Activated T-cell treated with anti-CD3 and anti-CD28 coated beads, Interleukin-2, amount 50 U/mL, for 4 hours (primary cell): Measurements from ENCODE around the gene FARS2. TPM values are rescaled to one million over a fixed set of nuclear protein-coding genes. Genes with fewer than 3 reads are reported as not detected.
A peak's percentile ranks its signal among the peaks of the same experiment; 100 is the strongest.

ENCODE experiments used
- ATAC-seq, 2 donors: fragments of 200-7000 bp; cut with Tn5 transposase; one replicate each; pipeline ENCODE4 v1.10.0; 2021
- DNase-seq: peaks from one replicate; pipeline ENCODE4 v3.0.0-alpha.2; 2020
- H3K27me3 Mint-ChIP-seq: one replicate; pipeline ENCODE4 v1.8.0; 2021; ENCODE audit warnings: low read depth, mixed read lengths
- H3K36me3 Mint-ChIP-seq: one replicate; pipeline ENCODE4 v1.8.0; 2022; ENCODE audit warnings: mixed read lengths; ENCODE audit not compliant: insufficient read depth
- H3K4me1 Mint-ChIP-seq: one replicate; pipeline ENCODE4 v1.8.0; 2021; ENCODE audit warnings: low read depth, mixed read lengths
- H3K4me3 Mint-ChIP-seq: one replicate; pipeline ENCODE4 v1.8.0; 2021; ENCODE audit warnings: mild to moderate bottlenecking, moderate library complexity, mixed read lengths
- H3K9me3 Mint-ChIP-seq: one replicate; pipeline ENCODE4 v1.8.0; 2021; ENCODE audit warnings: mixed read lengths
- total RNA-seq, 3 donors: library from RNA; stranded (reverse); gene quantifications; one replicate each; pipeline ENCODE4 v1.2.1, GENCODE V29; 2021

FARS2 gene
- total RNA-seq, 3 donors from 2014 or later = 28.3 to 31.0 (median 29.9) TPM

- H3K9me3 Mint-ChIP-seq = no peaks in the 10 kb centered on the region
- DNase-seq (no peak), ATAC-seq (no peak)
- no peak overlapping the region for H3K4me3 Mint-ChIP-seq
- H3K36me3 Mint-ChIP-seq = peaks cover 4% of the 10 kb centered on the region
- H3K4me1 Mint-ChIP-seq = peaks cover 38% of the 10 kb centered on the region
- H3K27me3 Mint-ChIP-seq = no peaks in the 10 kb centered on the region
These were observed 251.1 kb downstream of the FARS2 start for GRCh38 chr6:5512422-5512821.

- Mint-ChIP-seq H3K4me1 (peaks cover 39% of the 10 kb centered on the region), H3K4me3 (no peak overlapping the region), H3K36me3 (peaks cover 4% of the 10 kb centered on the region), H3K9me3 (no peaks in the 10 kb centered on the region), H3K27me3 (no peaks in the 10 kb centered on the region)
- ATAC-seq (no peak), DNase-seq (no peak)
These were observed 252.1 kb downstream of the FARS2 start for GRCh38 chr6:5513408-5513807.

GRCh38 chr6:5514353-5514752 is 253.0 kb downstream of the FARS2 start:
- H3K4me3 Mint-ChIP-seq = no peak overlapping the region
- peaks cover 2% of the 10 kb centered on the region for H3K36me3 Mint-ChIP-seq

GRCh38 chr6:5515200-5515599 is 253.9 kb downstream of the FARS2 start:
- Mint-ChIP-seq H3K36me3 (peaks cover 2% of the 10 kb centered on the region), H3K4me1 (peaks cover 50% of the 10 kb centered on the region), H3K4me3 (no peak overlapping the region), H3K27me3 (no peaks in the 10 kb centered on the region), H3K9me3 (no peaks in the 10 kb centered on the region)
- ATAC-seq (no peak), DNase-seq (no peak)

More at GRCh38 chr6:5514353-5514752, 253.0 kb downstream of the FARS2 start:
- Mint-ChIP-seq H3K4me1 (peaks cover 43% of the 10 kb centered on the region), H3K9me3 (no peaks in the 10 kb centered on the region), H3K27me3 (no peaks in the 10 kb centered on the region)
- ATAC-seq (no peak), DNase-seq (no peak)

GRCh38 chr6:5516036-5516435 is 254.7 kb downstream of the FARS2 start:
- Mint-ChIP-seq H3K4me3 (no peak overlapping the region), H3K4me1 (peaks cover 53% of the 10 kb centered on the region), H3K36me3 (peaks cover 2% of the 10 kb centered on the region), H3K27me3 (no peaks in the 10 kb centered on the region), H3K9me3 (no peaks in the 10 kb centered on the region)
- DNase-seq = no peak
- peak; percentile 15 to 41 for ATAC-seq

- no peaks in the 10 kb centered on the region for H3K36me3 Mint-ChIP-seq
- H3K27me3 Mint-ChIP-seq = no peaks in the 10 kb centered on the region
- peaks cover 63% of the 10 kb centered on the region for H3K4me1 Mint-ChIP-seq
- no peaks in the 10 kb centered on the region for H3K9me3 Mint-ChIP-seq
- H3K4me3 Mint-ChIP-seq = peak overlapping the region; percentile 11
- DNase-seq (peak; percentile 9), ATAC-seq (peak; percentile 71 to 88)
These were observed 256.5 kb downstream of the FARS2 start for GRCh38 chr6:5517796-5518195.

GRCh38 chr6:5518936-5519491 is 257.7 kb downstream of the FARS2 start:
- H3K4me1 Mint-ChIP-seq = peaks cover 59% of the 10 kb centered on the region
- H3K27me3 Mint-ChIP-seq = no peaks in the 10 kb centered on the region
- H3K4me3 Mint-ChIP-seq = peak overlapping the region; percentile 2
- DNase-seq (no peak), ATAC-seq (peak; percentile 22 to 47)
- H3K36me3 Mint-ChIP-seq = no peaks in the 10 kb centered on the region
- H3K9me3 Mint-ChIP-seq = no peaks in the 10 kb centered on the region

- Mint-ChIP-seq H3K36me3 (no peaks in the 10 kb centered on the region), H3K9me3 (no peaks in the 10 kb centered on the region), H3K4me3 (no peak overlapping the region), H3K4me1 (peaks cover 55% of the 10 kb centered on the region), H3K27me3 (no peaks in the 10 kb centered on the region)
- ATAC-seq (no peak), DNase-seq (no peak)
These were observed 259.5 kb downstream of the FARS2 start for GRCh38 chr6:5520796-5521195.

- Mint-ChIP-seq H3K36me3 (no peaks in the 10 kb centered on the region), H3K27me3 (no peaks in the 10 kb centered on the region), H3K4me1 (peaks cover 50% of the 10 kb centered on the region), H3K4me3 (no peak overlapping the region), H3K9me3 (no peaks in the 10 kb centered on the region)
- DNase-seq (no peak), ATAC-seq (no peak)
These were observed 260.0 kb downstream of the FARS2 start for GRCh38 chr6:5521322-5521721.

GRCh38 chr6:5522147-5522546 is 260.8 kb downstream of the FARS2 start:
- no peaks in the 10 kb centered on the region for H3K36me3 Mint-ChIP-seq
- no peak for ATAC-seq
- no peaks in the 10 kb centered on the region for H3K9me3 Mint-ChIP-seq
- no peaks in the 10 kb centered on the region for H3K27me3 Mint-ChIP-seq
- no peak for DNase-seq
- H3K4me3 Mint-ChIP-seq = no peak overlapping the region
- H3K4me1 Mint-ChIP-seq = peaks cover 42% of the 10 kb centered on the region

GRCh38 chr6:5524110-5524509 is 262.8 kb downstream of the FARS2 start:
- peaks cover 3% of the 10 kb centered on the region for H3K36me3 Mint-ChIP-seq

GRCh38 chr6:5525209-5525608 is 263.9 kb downstream of the FARS2 start:
- H3K4me3 Mint-ChIP-seq = no peak overlapping the region
- H3K4me1 Mint-ChIP-seq = peaks cover 24% of the 10 kb centered on the region
- ATAC-seq (no peak), DNase-seq (no peak)
- no peaks in the 10 kb centered on the region for H3K27me3 Mint-ChIP-seq
- no peaks in the 10 kb centered on the region for H3K9me3 Mint-ChIP-seq
- peaks cover 4% of the 10 kb centered on the region for H3K36me3 Mint-ChIP-seq

More at GRCh38 chr6:5524110-5524509, 262.8 kb downstream of the FARS2 start:
- Mint-ChIP-seq H3K4me1 (peaks cover 34% of the 10 kb centered on the region), H3K9me3 (no peaks in the 10 kb centered on the region), H3K4me3 (no peak overlapping the region), H3K27me3 (no peaks in the 10 kb centered on the region)
- DNase-seq (no peak), ATAC-seq (no peak)

GRCh38 chr6:5529015-5529414 is 267.7 kb downstream of the FARS2 start:
- peaks cover 8% of the 10 kb centered on the region for H3K36me3 Mint-ChIP-seq
- DNase-seq (no peak), ATAC-seq (no peak)

GRCh38 chr6:5529733-5530132 is 268.4 kb downstream of the FARS2 start:
- ATAC-seq (no peak), DNase-seq (no peak)
- H3K36me3 Mint-ChIP-seq = peaks cover 13% of the 10 kb centered on the region
- no peak overlapping the region for H3K4me3 Mint-ChIP-seq
- H3K4me1 Mint-ChIP-seq = peaks cover 4% of the 10 kb centered on the region
- no peaks in the 10 kb centered on the region for H3K27me3 Mint-ChIP-seq
- no peaks in the 10 kb centered on the region for H3K9me3 Mint-ChIP-seq

More at GRCh38 chr6:5529015-5529414, 267.7 kb downstream of the FARS2 start:
- Mint-ChIP-seq H3K4me3 (no peak overlapping the region), H3K27me3 (no peaks in the 10 kb centered on the region), H3K9me3 (no peaks in the 10 kb centered on the region), H3K4me1 (peaks cover 3% of the 10 kb centered on the region)

GRCh38 chr6:5531161-5531560 is 269.8 kb downstream of the FARS2 start:
- Mint-ChIP-seq H3K4me3 (no peak overlapping the region), H3K36me3 (peaks cover 15% of the 10 kb centered on the region), H3K4me1 (peaks cover 4% of the 10 kb centered on the region), H3K27me3 (no peaks in the 10 kb centered on the region), H3K9me3 (no peaks in the 10 kb centered on the region)
- DNase-seq (no peak), ATAC-seq (no peak)
